HG03439 (cell line): ENCODE measurements around the gene SLC25A12.
"Not testable (repeated sequence)": the region's sequence is repeated elsewhere in the genome, so short reads cannot be mapped to it uniquely, and the experiment has no call there.

Experiments used
- ATAC-seq: cut with Tn5 transposase; IDR thresholded peaks from one replicate; pipeline ENCODE4 v1.9.1; 2021; ENCODE audit warnings: mild to moderate bottlenecking, moderate library complexity; ENCODE audit not compliant: unreplicated experiment

The SLC25A12 gene

DNA sequence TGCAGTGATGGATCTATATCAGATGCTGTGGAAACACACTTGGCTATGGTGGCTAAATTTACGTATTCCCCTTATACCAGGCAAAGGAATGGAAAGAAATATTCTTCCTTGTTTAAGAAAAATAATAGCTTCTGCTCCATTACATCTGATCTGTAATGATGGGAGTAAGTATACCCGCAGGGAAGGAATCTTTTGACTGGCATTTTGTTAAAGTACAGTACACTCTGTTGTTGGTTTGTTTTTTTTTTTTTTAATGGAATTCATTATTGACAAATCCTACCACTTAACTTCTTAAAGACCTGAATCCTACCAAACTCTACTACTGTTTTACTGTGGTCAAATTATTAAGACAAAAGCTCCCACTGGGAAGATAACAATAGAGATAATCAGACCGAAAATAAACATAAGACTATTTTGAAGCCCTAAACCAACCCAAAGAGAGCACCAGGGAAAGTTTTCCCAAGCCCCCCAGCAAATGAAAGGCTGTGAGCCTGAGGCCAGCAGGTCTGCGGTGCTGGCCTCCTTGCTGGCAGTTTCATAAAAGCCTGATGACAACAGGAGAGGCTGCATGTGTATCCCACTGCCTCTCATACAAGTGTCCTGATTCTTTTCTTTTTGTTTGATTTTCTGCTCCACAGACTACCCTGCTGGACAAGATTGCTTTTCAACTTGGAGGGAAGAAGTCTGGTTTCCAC lies 101.0 kb downstream of the SLC25A12 start:
- ATAC-seq = no peak

DNA sequence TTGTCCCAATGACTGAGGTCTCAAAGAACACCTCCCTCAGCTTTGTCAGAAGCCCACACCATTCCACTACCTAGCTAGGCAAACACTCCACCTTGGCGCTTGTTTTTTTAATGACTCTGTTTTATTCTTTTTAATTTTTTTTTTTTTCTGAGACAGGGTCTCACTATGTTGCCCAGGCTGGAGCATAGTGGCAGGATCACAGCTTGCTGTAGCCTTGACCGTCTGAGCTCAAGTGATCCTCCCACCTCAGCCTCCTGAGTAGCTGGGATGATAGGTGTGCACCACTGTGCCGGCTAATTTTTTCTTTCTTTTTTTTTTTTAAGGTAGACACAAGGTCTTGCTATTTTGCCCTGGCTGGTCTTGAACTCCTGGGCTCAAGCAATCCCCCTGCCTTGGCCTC lies 101.9 kb downstream of the SLC25A12 start:
- ATAC-seq = no peak

DNA sequence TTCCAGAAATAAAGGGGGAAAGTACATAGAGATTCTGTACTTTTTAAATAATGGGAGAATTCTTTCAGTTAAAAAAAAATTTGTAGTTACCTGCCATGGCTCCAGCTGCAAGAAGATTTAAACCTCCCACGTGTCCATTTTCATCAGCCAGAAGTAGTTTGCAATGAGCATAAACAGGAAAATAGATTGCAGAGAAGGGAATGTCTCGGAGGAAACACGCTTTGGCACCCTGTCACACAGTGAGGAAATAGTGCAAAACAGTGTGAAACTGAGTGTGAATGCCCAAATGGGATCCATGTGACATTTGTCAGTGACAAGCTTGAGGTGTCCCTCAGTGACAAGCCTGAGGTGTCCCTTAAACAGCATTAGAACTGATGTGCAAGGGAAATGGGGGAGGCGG lies 102.7 kb downstream of the SLC25A12 start:
- no peak for ATAC-seq

DNA sequence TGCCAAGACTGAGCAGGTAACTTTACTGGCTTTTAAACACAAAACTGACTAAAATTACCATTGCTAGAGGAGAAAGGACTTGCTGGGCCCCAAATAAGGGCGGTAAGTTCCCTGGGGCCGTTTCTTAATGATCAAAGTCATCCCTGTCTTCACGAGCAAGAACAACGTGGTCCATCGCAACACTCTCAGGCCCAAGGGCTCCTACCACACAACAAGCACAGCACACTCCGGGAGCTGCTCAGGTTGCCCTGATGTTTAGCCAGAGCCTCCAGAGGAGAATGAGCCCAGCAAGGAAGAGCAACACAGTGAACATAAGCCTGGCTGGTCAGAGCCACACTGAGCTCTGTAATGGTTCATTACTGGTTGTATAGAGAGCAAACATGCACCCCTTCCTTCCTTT lies 104.1 kb downstream of the SLC25A12 start:
- ATAC-seq = no peak

DNA sequence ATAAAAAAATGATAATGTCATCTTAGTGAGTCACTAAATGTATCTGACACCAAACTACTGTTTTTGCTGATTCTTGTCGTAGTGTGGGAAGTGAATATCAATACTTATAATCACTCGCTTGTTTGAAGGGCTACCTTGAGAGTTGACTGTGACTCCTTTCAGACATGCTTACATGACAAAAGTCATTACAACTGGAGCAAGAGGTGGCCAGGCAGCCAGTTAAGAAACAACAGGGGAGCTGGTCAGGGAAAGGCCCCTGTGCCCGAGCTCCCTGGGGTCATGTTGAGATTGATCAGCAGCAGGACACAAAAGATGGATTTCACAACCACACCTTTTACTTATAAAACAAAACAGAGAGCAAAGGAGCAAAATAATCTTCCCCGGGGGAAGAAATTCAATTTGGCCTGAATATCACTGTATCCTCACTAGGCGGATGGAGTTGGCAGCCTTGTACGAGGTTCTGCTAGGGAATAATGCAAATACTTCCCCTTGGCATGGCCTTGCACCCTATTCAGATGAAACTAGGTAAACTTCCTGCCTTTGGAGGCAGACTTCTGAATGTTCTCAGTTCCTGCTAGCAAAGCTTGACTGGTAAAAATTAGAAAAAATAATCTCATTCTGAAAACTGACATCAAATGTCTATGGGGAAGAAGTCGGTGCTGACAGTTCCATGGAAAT lies 105.6 kb downstream of the SLC25A12 start:
- ATAC-seq = no peak

DNA sequence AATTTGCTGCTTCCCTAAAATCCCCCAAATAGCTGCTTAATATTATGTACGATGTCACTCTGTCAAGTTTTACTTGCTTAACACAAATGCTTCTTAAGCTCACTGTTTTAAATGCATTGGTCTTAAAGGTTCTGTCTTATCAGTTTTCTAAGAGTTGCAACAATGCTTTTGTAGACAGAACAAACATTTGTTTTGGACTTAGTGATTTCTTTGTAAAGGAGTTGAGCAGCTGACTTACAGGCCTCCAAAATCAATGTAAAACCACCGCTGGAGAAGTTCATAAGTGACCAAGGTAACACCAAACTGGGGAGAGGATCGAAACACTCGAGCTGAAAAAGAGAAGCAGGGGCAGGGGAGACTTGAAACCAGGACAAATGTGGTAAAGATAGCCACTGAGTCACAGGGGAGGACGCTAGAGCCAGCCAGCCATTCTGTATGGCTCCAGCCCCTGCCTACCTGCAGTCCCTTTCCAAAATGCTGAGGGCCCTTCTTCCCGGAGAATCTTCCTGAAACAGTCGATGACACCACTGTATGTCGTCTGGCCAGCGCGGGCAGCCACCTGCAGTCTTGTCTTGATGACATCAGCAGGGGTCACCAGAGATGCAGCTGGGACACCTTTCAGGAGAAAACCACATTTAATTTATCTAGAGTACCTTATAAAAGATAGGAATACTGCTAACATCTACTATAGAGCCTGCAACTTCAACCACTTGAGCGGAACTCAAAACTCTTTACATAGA lies 106.5 kb downstream of the SLC25A12 start:
- ATAC-seq = no peak

DNA sequence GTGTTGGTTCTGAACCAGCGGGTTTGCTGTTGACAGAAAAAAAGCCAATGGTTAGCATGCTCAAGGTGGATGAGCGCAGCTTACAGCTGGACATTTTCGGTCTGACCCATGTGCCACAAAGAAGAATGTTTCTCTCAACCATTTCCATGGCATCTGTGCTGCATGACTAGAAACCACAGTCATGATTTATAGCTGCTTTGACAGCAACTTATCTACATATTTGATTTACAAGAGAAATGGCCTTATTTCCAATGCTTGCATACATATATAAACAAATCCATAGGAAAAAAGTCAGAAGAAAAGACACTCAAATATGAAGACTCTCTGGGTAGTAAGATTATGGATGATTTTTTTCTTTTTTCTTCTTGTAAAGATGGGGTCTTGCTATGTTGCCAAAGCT lies 108.6 kb downstream of the SLC25A12 start:
- ATAC-seq = no peak

DNA sequence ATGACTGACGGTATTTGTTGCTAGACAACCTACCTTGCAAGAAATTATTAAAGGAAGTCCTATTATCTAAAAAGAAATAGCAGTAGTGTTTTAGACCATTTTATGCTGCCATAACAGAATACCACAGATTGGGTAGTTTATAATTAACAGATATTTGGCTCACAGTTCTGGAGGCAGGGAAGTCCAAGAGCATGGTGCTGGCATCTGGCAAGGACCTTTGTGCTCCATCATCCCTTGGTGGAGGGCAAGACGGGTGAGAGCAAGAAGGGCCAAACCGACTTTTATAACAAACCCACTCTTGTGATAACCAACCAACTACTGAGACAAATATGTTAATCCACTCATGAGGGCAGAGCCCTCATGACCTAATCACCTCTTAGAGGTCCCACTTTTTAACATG lies 115.5 kb downstream of the SLC25A12 start:
- ATAC-seq = no peak

DNA sequence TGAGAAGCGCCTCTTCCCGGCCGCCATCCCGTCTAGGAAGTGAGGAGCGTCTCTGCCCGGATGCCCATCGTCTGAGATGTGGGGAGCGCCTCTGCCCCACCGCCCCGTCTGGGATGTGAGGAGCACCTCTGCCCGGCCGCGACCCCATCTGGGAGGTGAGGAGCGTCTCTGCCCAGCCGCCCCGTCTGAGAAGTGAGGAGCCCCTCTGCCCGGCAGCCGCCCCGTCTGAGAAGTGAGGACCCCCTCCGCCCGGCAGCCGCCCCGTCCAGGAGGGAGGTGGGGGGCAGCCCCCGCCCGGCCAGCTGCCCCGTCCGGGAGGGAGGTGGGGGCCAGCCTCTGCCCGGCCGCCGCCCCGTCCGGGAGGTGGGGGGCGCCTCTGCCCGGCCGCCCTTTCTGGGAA lies 119.5 kb downstream of the SLC25A12 start:
- ATAC-seq = not testable (repeated sequence)

DNA sequence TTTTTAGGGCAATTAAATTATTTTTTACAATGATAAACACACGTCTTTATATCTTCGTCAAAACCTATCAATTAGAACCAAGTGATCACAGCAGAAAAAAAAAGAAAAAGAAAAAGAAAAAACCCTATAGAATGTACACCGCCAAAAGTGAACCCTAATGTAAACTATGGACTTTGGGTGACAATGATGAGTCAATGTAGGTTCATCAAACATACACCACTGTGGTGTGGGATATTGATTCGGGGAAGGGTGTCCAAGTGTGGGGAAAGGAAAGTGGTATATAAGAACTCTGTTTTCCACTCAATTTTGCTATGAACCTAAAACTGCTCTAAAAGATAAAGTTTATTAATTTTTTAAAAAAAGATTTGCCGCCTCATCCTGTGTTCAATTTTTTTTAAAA lies 121.7 kb downstream of the SLC25A12 start:
- no peak for ATAC-seq

DNA sequence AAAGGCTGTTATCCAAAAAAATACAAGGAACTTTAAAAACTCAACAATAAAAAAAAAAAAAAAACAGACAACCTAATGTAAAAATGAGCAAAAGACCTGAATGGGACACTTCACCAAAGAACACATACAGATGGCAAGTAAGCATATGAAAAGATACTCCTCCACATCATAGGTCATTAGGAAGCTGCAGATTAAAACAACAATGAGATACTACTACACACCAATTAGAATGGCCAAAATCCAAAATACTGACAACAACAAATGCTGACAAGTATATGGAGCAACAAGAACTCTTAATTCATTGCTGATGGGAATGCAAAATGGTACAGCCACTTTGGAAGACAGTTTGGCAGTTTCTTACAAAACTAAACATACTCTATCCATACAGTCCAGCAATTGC lies 122.6 kb downstream of the SLC25A12 start:
- no peak for ATAC-seq

DNA sequence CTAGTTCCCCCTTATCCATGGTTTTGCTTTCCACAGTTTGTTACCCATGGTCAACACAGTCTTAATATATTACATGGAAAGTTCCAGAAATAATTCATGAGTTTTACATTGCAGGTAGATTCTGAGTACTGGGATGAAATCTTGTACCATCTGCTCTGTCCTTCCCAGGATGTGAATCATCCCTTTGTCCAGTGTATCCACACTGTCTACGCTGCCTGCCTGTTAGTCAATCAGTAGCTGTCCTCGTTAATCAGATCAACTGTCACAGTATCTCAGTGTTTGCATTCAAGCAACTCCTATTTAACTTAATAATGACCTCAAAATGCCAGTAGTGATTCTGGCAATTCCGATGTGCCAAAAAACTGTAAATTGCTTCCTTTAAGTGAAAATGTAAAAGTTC lies 130.4 kb downstream of the SLC25A12 start:
- no peak for ATAC-seq

DNA sequence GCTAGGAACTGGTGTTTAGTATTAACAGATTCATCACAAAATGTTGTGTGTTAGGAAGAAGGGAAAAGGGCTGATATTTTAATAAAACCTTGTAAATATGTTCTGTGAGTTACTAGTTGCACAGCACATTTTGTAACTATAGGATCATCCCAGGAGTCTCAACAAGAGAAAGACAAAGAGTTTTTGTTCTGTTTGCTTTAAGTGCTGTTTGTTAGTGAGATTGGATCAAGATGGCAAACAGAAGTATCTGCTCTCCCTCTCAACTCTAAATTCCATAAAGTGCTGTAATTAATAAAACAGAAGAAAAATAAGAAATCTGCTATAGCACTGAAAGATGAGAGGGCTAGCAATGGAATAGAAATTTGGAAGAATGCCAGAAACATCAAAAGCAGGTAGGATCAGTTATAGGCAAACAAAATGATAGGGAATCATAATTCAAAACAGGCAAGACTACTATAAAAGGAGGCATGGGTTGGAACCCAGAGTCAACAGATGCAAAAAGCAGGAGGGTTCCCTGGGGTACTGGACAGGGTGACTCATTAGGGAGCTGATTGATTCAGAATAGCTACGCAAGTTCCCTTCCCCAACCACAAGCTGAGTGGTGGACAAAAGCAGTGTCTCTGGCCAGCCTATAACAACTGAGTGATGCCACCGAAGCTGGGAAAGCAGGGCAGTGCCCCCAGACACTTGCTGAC lies 131.0 kb downstream of the SLC25A12 start:
- no peak for ATAC-seq

DNA sequence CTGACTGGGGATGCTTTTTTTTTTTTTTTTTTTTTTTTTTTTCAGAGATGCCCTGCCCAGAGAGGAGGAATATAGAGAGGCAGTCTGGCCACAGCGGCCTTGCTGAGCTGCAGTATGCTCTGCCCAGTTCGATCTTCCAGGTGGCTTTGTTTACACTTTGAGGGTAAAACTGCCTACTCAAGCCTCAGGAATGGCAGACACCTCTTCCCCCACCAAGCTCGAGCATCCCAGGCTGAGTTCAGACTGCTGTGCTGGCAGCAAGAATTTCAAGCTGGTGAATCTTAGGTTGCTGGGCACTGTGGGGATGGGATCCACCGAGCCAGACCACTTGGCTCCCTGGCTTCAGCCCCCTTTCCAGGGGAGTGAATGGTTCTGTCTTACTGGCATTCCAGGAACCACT lies 132.9 kb downstream of the SLC25A12 start:
- ATAC-seq = not testable (repeated sequence)

DNA sequence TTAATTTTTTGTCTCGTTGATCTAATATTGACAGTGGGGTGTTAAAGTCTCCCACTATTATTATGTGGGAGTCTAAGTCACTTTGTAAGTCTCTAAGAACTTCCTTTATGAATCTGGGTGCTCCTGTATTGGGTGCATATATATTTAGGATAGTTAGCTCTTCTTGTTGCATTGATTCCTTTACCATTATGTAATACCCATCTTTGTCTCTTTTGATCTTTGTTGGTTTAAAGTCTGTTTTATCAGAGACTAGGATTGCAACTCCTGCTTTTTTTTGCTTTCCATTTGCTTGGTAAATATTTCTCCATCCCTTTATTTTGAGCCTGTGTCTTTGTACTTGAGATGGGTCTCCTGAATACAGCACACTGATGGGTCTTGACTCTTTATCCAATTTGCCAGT lies 135.3 kb downstream of the SLC25A12 start:
- ATAC-seq = not testable (repeated sequence)

DNA sequence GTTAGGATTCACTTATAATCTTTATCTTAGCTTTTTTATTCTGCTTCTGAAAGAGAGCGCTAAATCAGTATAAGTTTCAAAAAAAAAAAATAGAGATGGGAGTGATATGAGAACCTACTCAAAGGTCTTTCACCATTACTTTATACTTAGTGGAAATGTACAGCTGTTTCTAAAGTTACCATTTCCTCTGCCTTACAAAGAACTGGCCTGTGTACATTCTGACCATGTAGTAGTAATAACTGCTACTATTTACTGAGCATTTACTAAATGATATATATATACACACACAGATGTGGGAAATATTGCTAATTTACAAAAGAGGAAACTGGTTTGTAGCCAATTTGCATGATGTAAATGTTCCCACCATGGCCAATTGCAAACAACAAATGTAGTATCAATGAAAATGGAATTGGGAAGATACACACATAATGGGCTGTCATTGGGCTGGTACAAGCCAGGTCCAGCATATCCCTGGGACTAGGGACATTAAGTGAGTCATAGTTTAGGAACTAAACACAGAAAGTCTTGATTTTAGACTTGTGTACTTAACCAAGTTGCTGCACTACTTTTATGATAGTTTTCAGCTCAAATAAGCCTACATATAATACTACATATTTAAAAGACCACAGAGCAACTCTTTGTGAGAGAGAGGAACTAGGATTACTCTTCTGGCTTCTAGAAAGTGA lies 139.6 kb downstream of the SLC25A12 start:
- ATAC-seq = no peak

DNA sequence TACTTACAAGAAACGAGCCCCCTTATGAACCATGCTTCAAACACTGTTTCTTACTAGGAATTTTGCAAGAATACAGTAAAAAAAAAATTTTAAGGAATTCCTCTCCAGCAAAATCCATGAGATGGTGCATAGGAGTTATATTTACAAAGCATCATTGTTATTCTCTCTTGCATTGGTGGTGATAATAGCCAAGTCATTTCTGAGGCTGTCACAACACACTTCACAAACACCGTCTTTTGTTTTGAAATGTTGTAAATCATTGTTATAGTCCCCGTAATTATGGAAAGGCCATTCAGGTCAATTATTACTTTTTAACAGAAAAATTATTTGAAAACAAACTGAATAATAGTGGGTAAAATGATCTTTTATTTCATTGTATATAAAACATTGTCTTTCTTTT lies 146.7 kb downstream of the SLC25A12 start:
- ATAC-seq = no peak

DNA sequence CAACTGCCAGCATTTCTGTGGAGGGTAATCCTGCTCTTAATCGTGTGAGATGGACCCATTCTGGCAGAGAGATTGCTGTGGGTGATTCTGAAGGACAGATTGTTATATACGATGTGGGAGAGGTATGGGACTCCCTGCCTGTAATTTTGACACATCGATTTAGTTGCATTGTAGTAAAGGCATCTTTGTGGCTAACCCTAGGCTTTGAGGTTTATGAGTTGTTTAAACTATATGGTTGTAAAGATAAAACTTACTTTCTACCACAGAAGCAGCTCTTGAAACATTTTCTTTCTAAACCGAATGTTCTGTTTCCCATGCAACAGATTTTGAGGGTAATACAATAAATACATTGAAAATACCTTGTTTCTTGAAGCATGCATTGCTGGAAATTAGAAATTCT lies 148.2 kb downstream of the SLC25A12 start:
- no peak for ATAC-seq

DNA sequence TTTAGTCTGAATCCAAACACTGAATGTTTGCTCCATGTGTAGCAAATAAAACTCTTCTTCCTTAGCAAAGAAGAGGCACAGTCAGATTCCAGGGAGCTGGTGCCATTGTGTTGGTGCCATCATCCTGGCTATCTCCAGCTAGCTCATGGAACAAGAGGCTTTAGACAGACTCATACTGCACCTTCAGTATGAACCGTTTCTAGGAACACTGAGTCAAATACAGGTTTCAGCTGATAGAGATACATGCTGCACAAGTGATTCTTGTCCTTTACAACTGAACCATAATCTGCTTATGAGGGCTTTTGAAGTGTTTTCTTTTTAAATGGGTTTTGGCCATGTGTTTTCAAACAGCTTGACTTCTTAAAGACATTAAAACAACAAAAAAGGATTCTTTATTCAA lies 148.9 kb downstream of the SLC25A12 start:
- no peak for ATAC-seq

DNA sequence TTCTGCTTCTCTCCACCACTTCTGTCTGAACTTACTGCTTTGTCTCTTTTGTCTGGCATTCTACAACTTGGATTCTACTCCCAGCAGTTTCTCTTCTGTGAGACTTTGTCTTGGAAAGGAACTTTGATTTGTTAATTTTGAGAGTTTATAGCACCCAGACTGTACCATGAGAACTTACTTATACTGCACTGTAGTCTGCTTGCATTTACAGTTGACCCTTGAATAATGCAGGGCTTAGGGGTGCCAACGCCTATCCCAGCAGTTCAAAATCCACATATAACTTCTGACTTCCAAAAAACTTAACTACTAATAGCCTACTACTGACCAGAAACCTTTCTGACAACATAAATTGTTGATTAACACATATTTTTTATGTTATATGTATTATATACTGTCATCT lies 151.3 kb downstream of the SLC25A12 start:
- no peak for ATAC-seq

DNA sequence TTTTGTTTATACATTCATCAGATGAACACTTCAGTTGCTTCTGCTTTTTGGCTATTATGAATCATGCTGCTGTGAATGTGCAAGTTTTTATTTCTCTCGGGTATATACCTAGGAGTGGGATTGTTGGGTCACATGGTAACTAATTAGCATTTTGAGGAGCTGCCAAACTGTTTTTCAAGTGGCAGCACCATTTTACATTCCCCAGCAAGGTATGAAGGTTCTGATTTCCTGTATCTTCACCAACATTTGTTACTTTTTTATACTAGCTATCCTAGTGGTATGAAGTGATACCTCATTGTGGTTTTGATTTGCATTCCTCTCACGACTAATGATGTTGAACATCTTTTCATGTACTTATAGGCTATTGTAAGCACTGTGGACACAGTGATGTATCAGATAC lies 152.9 kb downstream of the SLC25A12 start:
- ATAC-seq = no peak
